HG03442 (cell line): ENCODE results near the gene SLC9A1.

Source experiments
- ATAC-seq: cut with Tn5 transposase; IDR thresholded peaks from one replicate; pipeline ENCODE4 v1.9.1; 2021; ENCODE audit warnings: mild to moderate bottlenecking, moderate library complexity; ENCODE audit not compliant: unreplicated experiment

Gene SLC9A1

GRCh38 chr1:27084107-27084506 lies 70.8 kb downstream of the SLC9A1 start:
- ATAC-seq, result no peak

GRCh38 chr1:27077968-27078367 lies 77.0 kb downstream of the SLC9A1 start:
- no peak for ATAC-seq

- no peak for ATAC-seq
These were observed 78.1 kb downstream of the SLC9A1 start for GRCh38 chr1:27076803-27077202.

GRCh38 chr1:27074175-27074780 lies 80.6 kb downstream of the SLC9A1 start:
- no peak for ATAC-seq

- no peak for ATAC-seq
These were observed 83.9 kb downstream of the SLC9A1 start for GRCh38 chr1:27071049-27071416.

GRCh38 chr1:27070390-27071048 lies 84.4 kb downstream of the SLC9A1 start:
- no peak for ATAC-seq

GRCh38 chr1:27068922-27069321 lies 86.0 kb downstream of the SLC9A1 start:
- no peak for ATAC-seq

GRCh38 chr1:27065999-27066630 lies 88.8 kb downstream of the SLC9A1 start:
- ATAC-seq, result no peak

GRCh38 chr1:27060891-27061290 lies 94.0 kb downstream of the SLC9A1 start:
- ATAC-seq, result no peak

GRCh38 chr1:27058966-27059669 lies 95.8 kb downstream of the SLC9A1 start:
- ATAC-seq, result no peak

GRCh38 chr1:27057801-27058625 lies 96.9 kb downstream of the SLC9A1 start:
- ATAC-seq, result no peak

GRCh38 chr1:27057389-27057788 lies 97.5 kb downstream of the SLC9A1 start:
- ATAC-seq, result no peak

- no peak for ATAC-seq
These were observed 100.8 kb downstream of the SLC9A1 start for GRCh38 chr1:27053977-27054753.

GRCh38 chr1:27052527-27052926 lies 102.4 kb downstream of the SLC9A1 start:
- ATAC-seq, result no peak

GRCh38 chr1:27049607-27050006 lies 105.3 kb downstream of the SLC9A1 start:
- no peak for ATAC-seq

- no peak for ATAC-seq
These were observed 105.8 kb downstream of the SLC9A1 start for GRCh38 chr1:27049100-27049499.
